ENCODE results near the gene PLCD1.
"Not testable (repeated sequence)": the region's sequence is repeated elsewhere in the genome, so short reads cannot be mapped to it uniquely, and the experiment has no call there.

PLCD1 gene

DNA sequence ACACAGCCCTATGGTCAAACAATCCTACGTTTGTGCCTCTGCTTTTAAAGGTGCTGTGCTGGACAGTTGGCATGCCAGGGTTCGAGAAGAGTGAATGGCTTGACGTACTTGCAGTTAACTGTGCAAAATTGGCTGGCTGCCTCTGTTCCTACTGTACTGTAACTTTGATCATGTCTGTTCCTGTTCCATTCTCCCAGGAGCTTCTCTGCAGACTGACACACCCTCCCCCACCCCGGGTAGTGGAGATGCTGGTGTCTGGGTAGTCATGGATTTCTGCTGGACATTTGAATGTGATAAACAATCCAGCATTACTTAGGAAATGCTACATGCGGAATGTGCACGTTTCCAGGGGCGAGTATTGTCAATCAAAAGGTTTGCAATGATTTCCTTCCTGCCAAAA lies 45.4 kb downstream of the PLCD1 start:
- DNase-seq, result no peak

DNA sequence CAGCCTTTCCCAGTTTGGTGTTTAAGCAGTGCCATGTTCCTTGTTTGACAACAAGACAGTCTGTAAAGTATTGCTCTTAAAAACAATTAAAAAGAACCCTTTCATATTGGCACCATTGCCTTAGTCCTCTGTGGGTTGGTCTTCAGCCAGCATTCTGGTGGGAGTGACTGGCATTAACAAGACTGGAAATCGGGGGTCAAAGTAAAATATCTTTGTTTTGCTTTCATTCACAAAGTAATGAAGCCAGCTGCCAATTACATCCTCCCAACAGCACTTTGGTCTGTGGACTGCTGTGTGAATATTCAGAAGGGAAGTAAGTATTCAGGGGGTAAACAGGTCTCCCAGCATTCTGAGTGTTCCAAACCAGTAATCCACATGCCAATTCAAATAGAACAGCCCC lies 47.1 kb downstream of the PLCD1 start:
- no peak for DNase-seq

DNA sequence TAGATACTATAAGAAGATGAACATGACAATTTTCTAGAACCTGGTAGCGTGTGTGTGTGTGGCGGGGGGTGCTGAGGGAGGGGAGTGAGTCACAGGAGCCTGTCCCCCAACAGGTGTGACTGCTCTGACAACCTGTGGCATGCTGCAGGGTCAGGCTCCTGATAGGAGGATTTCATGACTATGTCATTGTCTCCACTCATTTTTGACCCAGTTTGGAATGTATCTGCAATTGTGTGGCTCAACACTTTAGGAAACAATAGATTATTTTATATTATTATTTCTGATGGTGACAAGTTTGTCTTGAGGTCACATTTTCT lies 48.1 kb downstream of the PLCD1 start:
- no peak for DNase-seq

DNA sequence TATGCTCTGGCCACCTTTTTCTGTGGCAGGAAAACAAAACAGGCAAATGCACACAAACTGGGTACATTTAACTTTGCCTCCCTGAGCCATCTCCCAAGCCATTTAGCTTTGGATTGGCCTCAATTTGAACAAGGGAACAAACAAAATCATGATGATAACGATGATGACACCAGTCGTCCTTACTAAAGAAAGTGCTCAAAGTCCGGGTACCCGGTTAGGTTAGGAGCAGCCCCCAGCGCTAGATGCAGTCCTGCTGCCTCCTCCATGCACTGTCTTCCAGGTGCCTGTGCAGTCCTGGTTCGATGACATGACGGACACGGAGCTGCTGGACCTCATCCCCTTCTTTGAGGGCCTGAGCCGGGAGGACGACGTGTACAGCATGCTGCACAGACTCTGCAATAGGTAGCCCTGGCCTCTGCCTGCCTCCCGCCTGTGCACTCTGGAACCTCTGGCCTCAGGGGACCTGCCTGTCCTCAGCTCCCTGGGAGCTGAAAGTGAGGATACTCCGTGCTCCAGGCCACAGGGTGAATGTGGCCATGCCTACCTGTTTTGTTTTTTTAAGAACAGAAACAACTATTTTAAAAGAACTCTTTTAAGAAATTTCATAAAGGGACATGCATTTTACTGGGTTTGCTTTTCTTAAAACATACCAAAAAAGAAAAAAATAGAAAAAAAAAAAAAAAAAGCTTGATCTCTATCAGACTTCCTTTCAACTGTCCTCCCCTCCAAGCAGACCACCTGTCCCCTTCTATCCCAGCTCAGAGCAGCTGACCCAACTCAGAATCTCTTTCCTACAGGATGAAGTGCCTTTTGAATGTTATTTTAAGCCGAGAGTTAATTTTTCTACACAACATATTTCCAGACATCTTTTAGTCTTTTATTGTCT lies 48.7 kb downstream of the PLCD1 start:
- no peak for DNase-seq

DNA sequence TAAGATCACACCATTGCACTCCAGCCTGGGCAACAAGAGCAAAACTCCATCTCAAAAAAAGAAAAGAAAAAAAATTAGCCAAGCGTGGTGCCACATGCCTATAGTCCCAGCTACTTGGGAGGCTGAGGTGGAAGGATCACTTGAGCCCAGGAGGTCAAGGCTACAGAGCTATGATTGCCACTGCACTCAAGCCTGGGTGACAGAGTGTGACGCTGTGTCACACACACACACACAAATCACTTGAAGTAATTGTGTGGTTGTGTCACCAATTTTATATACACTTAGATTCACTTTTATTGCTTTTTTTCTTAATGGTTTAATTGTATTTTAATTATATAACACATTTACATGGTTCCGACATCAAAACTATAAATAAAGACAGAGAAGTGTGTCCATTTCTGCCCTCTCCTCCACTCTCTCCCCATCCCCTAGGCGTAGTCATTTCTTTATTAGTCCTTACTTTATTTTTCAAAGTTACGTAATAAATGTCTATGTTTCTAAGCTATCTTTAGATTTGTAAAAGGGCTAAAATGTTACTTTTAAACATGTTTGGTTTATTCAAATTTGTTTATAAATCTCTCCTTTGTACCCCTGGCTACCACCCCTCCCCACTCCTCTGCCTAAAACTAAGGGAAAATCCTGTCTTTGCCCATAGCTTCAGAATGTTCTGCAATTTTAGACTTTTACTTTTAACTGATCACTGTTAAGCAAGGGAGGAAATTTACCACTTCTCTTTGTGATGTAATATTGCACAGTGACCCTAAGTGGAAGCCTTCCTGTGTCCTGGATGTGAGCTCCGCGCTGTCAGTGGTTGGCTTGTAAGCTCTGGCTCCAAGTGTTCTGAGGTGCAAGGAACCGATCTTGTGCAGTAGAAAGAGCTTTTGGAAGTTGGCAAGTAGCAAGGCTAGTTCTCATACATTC lies 49.6 kb downstream of the PLCD1 start:
- no peak for DNase-seq

DNA sequence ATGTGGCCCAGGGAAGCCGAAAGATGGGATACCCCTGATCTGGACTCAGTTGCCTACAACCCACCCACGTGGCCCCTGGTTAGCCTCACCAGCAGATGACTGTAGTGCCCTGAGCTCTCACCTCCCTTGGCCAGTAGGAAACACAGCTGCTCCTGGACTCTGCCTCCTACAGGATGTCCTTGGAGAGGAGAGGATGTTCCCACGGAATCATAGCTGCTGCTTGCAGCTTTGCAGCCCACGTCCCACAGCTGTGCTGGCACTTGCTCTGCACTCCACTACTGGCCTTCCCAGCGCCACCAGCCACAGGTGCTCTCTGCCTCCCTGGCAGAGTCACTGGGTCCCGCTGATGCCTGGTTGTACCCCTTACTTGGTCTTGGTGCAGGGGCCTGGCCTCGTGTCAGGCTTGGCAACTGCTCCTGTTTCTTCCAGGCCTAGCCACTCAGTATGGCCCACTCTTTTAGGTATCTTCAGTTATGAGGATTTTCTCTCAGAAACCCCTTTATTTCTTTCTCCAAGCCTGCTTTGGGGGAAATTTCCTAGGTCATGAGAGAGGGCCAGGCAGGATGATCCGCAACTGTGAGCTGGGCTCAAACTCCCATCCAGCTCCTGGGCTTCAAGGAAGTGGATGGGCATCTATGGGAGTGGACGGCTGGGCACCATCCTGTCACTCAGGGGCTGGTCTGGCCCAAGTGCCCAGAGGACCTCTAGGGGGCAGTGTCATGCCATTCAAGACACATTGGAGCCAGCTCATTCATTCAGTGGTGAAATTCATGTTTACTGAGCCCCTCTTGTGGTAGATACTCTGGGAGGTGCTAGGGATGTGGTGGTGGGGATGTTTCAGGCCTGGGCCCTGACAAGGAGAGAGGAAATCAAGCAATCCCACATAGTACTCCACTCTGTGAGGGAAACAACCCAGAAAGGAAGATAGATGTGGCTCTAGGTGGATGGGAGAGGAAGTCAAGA lies 55.0 kb downstream of the PLCD1 start:
- no peak for DNase-seq

DNA sequence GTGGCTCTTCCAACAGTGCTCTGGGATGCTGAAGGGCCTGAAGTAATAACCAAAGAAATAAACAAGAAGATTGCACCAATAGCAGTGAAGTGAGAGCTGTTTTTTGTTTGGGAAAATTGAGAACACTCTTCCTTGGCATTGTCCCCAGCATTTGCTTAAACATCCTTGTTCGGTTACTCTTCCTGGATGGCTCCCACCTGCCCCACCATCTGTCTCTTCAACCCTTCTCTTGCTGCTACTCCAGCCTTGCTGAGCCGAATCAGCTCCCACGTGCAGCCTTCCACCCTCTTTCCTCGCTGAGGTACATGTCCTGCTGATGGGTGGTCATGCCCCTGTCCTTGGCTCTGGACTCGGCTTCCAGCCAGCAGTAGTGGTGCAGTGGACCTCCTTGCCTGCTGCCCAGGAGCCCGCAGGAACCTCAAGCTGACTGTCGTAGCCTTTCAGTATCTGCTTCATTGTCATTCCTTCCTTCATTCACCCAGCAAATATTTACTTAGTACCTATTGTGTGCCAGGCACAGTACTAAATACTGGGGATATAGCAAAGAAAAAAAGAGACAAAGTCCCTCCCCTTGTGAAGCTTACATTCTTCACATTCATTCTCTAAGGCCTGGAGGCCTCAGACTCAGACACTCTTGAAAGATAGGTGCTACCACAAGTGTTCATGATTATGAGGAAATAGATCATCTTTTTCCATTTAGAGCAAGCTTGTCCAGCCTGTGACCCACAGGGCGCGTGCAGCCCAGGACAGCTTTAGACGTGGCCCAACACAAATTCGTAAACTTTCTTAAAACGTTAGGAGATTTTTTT lies 56.0 kb downstream of the PLCD1 start:
- DNase-seq, result no peak

DNA sequence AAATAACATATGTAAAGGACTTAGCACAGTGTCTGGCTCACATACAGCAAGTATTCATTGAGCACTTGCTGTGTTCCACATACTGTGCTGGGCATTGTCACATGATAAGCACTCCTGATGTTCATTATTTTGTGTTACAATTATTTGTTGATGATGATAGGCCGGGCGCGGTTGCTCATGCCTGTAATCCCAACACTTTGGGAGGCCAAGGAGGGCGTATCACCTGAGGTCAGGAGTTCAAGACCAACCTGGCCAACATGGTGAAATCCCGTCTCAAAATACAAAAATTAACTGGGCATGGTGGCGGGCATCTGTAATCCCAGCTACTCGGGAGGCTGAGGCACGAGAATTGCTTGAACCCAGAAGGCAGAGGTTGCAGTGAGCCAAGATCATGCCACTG lies 57.4 kb downstream of the PLCD1 start:
- DNase-seq, result not testable (repeated sequence)

DNA sequence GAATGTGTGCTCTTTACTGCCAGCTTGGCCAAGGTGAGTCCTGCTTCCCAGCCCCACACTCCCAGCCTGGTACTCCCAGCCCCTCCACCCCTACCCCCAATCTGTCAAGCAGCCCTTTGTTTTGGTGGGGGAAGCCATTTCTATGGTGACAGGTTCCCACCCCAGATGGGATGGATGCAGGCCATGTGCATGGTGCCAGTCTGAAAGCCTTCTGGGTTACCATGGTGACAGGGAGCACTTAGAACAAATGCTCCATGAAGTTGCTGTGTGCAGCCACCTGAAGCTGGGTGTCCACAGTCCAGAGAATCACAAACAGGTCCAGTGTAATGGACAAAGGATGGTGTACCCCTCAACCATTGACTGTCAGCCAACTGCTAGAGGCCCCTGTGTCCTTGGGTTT lies 58.0 kb downstream of the PLCD1 start:
- no peak for DNase-seq

DNA sequence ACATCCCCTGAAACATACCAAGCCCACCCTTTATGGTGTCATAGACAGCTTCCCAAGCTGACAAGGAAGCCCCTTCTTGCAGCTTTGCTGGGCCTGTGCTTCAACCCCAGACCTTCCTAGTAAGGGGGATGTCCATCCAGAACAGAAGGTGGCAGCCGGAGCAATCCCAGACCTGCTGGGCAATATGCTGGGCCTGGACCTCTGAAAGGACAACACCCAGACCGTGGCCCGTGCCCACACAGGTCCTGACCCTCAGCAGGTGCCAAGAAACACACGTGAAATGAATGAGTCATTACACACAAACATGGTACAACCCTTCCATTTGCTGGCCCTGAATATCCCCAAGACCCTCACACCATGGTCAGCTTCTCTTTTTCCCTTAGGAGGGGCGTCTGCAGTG lies 58.6 kb downstream of the PLCD1 start:
- DNase-seq, result no peak

DNA sequence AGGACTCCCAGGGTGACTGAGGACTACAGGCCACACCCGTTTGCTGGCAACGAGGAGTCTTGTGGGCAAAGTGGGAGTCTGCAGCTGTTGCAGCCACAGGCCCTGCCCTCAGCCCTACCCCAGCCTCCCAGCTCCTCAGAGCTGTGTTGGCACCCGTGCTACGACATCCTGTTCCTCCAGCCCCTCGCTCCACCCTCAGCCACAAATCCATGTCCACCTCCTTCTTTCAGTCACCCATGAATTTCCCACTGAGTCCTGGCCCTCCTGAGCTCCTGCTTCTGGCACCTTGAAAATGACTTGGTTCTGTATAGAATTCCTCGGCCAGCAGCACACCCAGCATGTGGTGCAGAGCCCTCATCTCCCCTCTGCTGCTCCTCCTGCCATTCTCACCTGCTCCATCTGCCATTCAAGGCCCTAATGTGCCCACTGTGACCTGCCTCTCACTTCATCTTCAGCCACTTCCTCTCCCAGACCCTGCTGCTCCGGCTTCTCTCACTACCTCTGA lies 59.8 kb downstream of the PLCD1 start:
- no peak for DNase-seq

DNA sequence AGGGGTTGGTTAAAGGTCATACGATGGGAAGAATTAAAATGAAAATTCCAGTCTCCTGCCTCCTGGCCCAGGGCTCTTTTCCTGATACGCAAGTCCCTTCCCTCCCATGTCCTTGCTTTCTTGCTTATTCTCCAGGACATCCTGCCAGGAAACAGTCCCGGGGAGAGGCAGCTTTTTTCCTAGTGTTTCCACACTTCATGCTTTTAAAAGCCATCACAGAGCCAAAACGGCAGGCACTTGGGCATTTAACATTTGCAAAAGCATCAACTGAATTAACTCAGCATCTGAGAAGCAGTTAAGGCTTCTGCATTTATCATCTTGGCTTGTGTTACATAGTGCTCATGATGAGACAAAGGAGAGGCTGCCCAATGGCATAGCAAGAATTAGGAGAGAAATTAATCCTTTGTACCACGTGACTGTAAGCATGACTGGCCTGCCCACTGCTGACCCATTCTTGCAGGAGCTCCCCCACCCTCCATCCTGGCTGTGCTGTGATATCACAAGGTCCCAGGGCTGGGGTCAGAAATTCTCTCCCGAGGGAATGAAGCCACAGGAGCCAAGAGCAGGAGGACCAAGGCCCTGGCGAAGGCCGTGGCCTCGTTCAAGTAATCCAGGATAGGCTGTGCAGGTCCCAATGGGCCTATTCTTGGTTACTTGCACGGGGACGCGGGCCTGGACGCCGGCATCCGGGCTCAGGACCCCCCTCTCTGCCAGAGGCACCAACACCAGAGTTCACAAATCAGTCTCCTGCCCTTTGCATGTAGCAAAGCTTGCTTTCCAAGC lies 60.4 kb downstream of the PLCD1 start:
- DNase-seq, result no peak

DNA sequence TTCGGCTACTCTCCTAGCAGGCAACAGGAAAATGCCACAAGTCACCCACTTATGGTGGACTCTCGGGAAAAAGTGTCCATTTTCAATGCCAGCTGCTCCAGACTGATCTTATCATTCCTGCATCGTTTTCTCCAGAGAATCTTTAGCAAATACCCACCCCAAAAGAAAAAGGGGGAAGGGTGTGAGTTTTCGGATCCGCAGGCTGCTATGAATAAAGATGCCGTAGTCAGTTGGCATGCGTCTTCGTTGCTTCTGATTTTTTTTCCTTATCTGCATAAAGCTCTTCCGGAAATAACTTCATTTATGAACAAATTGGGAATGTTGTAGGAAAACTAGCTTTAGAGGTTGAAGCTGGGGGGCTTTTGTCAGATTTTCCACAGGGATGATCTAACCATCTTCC lies 61.2 kb downstream of the PLCD1 start:
- DNase-seq, result no peak

DNA sequence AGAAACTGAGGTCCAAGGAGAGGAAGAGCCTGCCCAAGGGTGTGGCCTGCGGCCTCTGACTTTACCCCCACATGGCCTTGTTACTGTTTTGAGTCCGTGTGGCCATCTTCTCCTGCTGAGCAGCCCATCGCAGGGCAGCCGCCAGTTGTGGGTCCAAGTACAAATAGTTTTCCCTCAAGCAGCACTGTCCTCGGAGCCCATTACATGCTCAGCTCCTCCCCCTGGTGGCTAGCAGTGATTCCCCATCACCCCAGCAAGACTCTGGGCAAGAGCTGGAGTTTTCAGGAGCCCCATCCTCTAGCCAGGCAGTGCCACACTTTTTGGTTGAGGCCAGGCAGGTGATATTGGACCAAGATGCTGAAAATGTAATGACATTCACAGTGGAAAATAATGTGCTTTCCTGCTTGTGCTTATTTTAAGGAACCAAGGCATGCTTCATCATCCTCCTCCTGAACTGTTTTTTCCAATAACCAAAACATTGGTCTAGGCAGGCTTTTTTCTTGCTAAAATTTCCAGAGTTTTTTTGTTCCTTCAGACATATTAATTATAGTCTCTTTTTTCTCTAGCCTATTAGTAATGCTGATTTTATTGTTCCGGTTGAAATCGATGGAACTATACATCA lies 62.1 kb downstream of the PLCD1 start:
- no peak for DNase-seq

DNA sequence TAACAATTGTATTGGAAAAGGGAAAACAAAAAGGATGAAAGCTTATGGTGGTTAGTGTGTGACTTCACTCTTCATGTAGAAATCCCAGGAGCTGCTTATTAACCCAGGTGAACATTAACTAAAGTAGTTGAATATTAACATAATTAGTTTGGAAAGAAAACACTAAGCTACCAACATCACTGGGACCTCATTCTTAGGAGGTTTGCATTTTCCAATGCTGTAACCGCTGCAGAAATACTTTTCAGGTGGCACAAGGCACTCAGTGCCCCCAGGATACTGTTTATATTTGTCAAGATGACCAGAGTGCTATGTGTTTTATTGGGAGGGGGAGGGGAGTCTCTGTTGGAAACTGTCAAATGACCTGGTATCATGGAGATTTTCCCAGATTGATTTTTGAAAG lies 64.7 kb downstream of the PLCD1 start:
- DNase-seq, result no peak

DNA sequence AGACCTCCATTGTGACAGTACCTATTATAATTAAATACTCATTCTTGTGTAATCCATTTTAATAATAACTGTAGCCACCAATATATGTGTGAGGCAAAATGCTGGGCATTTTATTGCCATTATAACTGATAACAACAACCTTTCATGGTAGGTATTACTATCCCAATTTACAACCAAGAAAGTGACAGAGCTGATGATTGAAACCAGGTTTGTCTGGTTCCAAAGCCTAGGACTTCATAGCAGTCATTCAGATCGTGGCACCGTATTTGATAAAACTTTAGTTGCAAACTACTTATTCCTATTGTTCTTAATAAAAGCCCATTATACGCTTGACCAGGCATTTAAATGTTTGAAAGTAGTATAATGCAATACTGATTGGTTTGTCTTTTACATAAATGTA lies 65.3 kb downstream of the PLCD1 start:
- no peak for DNase-seq

DNA sequence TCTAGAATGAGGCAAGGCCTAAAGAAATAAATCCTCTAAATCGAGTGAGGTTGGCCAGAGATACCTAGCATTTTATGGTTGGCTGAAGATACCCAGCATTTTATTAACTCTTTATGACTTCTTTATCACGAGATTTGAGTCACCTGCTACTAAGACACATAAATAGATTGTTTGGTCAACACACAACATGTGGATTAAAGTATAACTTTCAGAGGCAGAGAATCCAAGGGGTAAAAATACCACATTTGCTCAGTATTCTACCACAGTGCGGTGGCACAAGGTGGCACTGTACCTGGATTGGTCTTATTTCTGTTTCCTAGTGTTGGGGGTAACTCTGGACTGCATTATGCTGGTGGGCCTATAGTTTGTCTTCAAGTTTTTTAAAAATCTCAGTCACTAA lies 65.8 kb downstream of the PLCD1 start:
- DNase-seq, result no peak

DNA sequence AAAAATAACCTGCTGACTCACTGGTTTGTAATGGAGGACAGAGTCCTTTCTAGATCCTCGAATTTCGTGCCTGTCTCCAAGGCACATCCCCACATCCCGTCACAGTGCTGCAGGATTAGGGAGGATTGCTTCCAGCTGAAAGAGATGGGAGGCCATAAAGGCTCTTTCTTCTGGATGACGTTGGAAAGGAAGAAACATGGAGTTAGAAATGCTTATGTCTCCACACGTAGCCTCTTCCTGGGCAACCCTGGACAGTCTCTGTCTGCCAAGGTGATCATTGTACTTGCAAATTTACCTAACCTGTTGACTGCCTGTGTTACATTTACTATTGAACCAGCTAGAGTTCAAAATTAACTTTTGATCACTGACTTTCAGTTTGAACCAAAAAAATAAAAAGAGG lies 66.4 kb downstream of the PLCD1 start:
- no peak for DNase-seq

DNA sequence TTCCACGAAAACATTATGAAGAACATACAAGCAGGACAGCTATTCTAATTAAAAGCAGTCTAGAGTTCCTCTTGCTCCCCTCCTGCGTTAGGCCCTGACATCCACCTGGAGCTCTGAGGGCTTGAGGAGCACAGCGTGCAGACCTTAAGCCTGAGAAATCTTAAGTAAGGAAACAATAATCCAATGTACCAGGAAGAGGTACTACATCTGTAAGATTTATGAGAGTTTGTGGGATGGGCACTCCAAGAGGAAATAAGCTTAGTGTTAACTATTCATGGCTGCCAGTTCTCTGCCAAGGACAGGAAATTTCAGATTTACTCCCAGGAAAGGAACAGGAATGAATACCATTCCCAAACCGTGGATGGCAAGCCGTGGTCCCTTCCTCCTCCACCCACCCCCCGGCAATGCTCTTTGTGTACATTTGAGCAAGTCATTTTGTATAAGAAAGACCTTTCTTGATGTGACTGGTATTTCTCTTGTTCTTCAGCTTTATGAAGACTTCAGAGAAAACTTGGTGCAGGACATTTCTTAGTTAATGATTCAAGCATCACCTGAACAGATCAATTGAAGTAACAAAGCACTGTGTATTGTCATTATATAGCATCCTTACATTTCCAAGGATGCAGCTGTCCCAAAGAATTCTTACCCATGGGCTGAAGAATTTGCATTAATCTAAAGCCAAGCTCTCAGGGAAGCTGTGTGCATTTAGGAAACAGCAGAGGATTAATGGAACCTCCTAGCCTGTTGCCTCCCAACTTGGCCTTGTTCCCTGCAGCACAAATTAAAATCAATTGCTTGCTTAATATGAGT lies 67.6 kb downstream of the PLCD1 start:
- no peak for DNase-seq

DNA sequence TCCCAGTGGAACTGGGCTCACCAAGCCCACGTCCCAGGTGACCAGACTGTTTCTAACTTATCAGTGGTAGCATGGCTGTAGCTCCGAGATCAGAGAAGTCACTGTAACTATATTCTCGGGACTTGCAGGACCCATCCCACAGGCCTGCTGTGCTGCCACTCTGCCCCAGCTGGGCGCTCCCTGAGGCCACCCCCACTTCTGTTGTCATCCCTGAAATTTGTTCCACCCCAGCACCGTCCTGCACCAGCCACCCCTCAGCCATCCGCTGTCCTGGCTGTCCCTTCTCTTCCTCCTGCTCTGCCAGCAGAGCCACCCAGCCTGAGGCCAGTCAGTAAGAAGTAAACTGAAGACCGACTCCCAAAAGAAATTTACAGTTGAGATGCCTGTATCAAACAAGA lies 71.9 kb downstream of the PLCD1 start:
- no peak for DNase-seq
